HepG2 (cell line): Measurements from ENCODE around the gene PFN1. TPM values are rescaled to one million over a fixed set of nuclear protein-coding genes. Genes with fewer than 3 reads are reported as not detected.

Experiments used
- CBX2 ChIP-seq, 2 experiments: fragments of 200-600 bp in 1 of 2; sonication (generic); formaldehyde crosslinking in 1 of 2; IDR thresholded peaks; 2 replicates each; pipeline versions ENCODE4 v1.7.0 to v1.8.1; 2018 to 2022; ENCODE audit warnings: low read depth in 2 of 2, low read length in 1 of 2, mild to moderate bottlenecking in 1 of 2, missing genetic modification reagents in 1 of 2
- DNMT3B ChIP-seq: conservative IDR thresholded peaks from 2 replicates; pipeline ENCODE4 v1.6.1; 2016; ENCODE audit warnings: missing biosample characterization, control low read depth
- FOXA1 ChIP-seq, 2 experiments: fragments of 450-650 bp in 1 of 2; sonication (generic) in 1 of 2; formaldehyde crosslinking in 1 of 2; IDR thresholded peaks; 2 replicates each; pipeline versions ENCODE4 v1.4.0 to v1.6.1; 2016 to 2020; ENCODE audit warnings: missing genetic modification reagents in 1 of 2
- MED13 ChIP-seq: sonication (generic); formaldehyde crosslinking; IDR thresholded peaks from 2 replicates; pipeline ENCODE4 v1.5.0; 2020; ENCODE audit warnings: missing genetic modification reagents
- NPAS2 ChIP-seq: sonication (generic); formaldehyde crosslinking; IDR thresholded peaks from 2 replicates; pipeline ENCODE4 v1.8.0; 2022; ENCODE audit warnings: mild to moderate bottlenecking, missing genetic modification reagents, borderline replicate concordance
- RCOR2 ChIP-seq: IDR thresholded peaks from 2 replicates; pipeline ENCODE4 v1.6.1; 2016; ENCODE audit warnings: missing biosample characterization, missing genetic modification reagents
- U2AF1 ChIP-seq: fragments of 200-400 bp; formaldehyde crosslinking; optimal IDR thresholded peaks from 2 replicates; pipeline ENCODE3; 2017; ENCODE audit warnings: mild to moderate bottlenecking, low read depth, low read length
- ZFP1 ChIP-seq: IDR thresholded peaks from 2 replicates; pipeline ENCODE4 v1.6.1; 2016
- ZKSCAN8 ChIP-seq: IDR thresholded peaks from 2 replicates; pipeline ENCODE4 v1.6.1; 2016; ENCODE audit warnings: borderline replicate concordance, missing genetic modification reagents, missing compliant biosample characterization
- ZNF234 ChIP-seq: sonication (generic); formaldehyde crosslinking; conservative IDR thresholded peaks from 2 replicates; pipeline ENCODE4 v1.5.1; 2020; ENCODE audit warnings: mild to moderate bottlenecking, missing genetic modification reagents
- ZNF496 ChIP-seq: sonication (generic); formaldehyde crosslinking; IDR thresholded peaks from 2 replicates; pipeline ENCODE4 v1.8.1; 2023; ENCODE audit warnings: mild to moderate bottlenecking, moderate library complexity, missing genetic modification reagents; ENCODE audit not compliant: insufficient replicate concordance
- ZNF713 ChIP-seq: sonication (generic); formaldehyde crosslinking; IDR thresholded peaks from 2 replicates; pipeline ENCODE4 v1.4.0; 2020; ENCODE audit warnings: mild to moderate bottlenecking, missing genetic modification reagents
- ZNF747 ChIP-seq: sonication (generic); formaldehyde crosslinking; IDR thresholded peaks from 2 replicates; pipeline ENCODE4 v1.8.1; 2023; ENCODE audit warnings: missing genetic modification reagents, mild to moderate bottlenecking, borderline replicate concordance
- polyA plus RNA-seq, 8 experiments: library from polyadenylated mRNA; depleted of rRNA in 3 of 8; stranded (reverse) in 7 of 8; unstranded in 1 of 8; fragments of >200 nt; fragmentation: Illumina TruSeq in 4 of 8; extraction: Trizol in 4 of 8; gene quantifications; 2 replicates each; pipeline versions ENCODE4 v1.2.1 to v1.2.3, GENCODE V29; 2011 to 2016; ENCODE audit warnings: low read depth in 4 of 8, missing spikeins in 1 of 8, mixed read lengths in 1 of 8; ENCODE audit not compliant: insufficient read depth in 1 of 8
- total RNA-seq, 5 experiments: library from RNA; depleted of rRNA; stranded (reverse); fragments of >200 nt; fragmentation: Illumina TruSeq; extraction: Trizol; gene quantifications; 2 replicates each; pipeline ENCODE4 v1.2.3, GENCODE V29; 2016; ENCODE audit warnings: low read depth in 1 of 5
- TF ChIP-seq, protein P1 (sequence below), 2 experiments: sonication (generic) in 1 of 2; formaldehyde crosslinking in 1 of 2; IDR thresholded peaks; 2 replicates each; pipeline versions ENCODE4 v1.4.0 to v1.6.1; 2018 to 2020; ENCODE audit warnings: missing genetic modification reagents in 2 of 2, borderline replicate concordance in 1 of 2, low read depth in 1 of 2, mild to moderate bottlenecking in 1 of 2, missing biosample characterization in 1 of 2
- TF ChIP-seq, protein P2 (sequence below): sonication (generic); formaldehyde crosslinking; IDR thresholded peaks from 2 replicates; pipeline ENCODE4 v1.4.0; 2020; ENCODE audit warnings: missing genetic modification reagents, mild to moderate bottlenecking, borderline replicate concordance
- TF ChIP-seq, protein P3 (sequence below): sonication (generic); formaldehyde crosslinking; conservative IDR thresholded peaks from 2 replicates; pipeline ENCODE4 v1.8.0; 2022; ENCODE audit warnings: mild to moderate bottlenecking, moderate library complexity, missing genetic modification reagents
- TF ChIP-seq, protein P4 (sequence below): IDR thresholded peaks from 2 replicates; pipeline ENCODE4 v1.6.1; 2016; ENCODE audit warnings: mild to moderate bottlenecking
- TF ChIP-seq, protein P5 (sequence below): sonication (generic); formaldehyde crosslinking; IDR thresholded peaks from 2 replicates; pipeline ENCODE4 v1.8.1; 2022; ENCODE audit warnings: mild to moderate bottlenecking, missing genetic modification reagents

PFN1 gene
- total and polyA plus RNA-seq, 2 of the 13 experiments (the other 11 are each of a cell fraction or from before 2014, with no cell fraction given), result 494 to 613 TPM

DNA sequence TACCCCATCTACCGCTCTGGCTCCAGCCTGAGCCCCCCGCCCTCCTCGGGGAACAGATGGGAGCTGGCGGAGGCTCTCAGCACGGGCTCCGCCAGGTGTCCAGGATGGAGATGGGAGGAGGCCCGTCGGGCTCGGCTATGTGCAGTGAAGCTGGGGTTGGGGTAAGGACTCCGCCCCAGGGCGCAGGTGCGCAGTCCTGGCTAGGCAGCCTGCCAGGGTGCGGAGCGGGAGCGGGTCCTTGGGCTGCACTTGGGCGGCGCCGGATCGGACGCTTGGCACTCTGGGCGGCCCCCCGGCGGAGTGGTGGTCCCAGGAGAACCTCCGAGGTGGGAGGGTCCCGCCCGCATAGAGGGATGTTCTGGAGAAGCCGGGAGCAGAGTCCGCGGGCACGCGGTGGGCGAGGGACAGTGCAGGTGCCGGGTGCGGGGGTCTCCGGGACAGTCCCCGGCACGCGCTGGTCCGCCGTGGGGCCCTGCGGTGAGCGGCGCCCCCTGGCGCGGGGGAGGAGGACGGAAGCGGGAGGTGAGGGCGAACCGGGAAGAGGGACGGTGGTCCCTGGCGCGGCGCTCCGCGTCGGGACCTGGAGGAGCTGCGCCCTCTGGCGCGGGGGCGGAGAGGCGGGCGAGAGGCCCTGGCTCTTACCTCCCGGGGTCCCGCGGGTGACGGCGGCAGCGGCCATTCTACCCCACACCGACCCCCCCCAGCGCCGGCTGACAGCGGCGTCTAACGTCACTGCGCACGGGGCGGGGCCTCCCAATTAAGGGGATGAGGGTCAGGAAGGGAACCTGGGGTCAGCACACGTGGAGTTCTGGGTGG lies 38.8 kb upstream of the PFN1 start, which contains the start of gene CAMTA2 (continued):
- TF ChIP-seq, protein P1, sequence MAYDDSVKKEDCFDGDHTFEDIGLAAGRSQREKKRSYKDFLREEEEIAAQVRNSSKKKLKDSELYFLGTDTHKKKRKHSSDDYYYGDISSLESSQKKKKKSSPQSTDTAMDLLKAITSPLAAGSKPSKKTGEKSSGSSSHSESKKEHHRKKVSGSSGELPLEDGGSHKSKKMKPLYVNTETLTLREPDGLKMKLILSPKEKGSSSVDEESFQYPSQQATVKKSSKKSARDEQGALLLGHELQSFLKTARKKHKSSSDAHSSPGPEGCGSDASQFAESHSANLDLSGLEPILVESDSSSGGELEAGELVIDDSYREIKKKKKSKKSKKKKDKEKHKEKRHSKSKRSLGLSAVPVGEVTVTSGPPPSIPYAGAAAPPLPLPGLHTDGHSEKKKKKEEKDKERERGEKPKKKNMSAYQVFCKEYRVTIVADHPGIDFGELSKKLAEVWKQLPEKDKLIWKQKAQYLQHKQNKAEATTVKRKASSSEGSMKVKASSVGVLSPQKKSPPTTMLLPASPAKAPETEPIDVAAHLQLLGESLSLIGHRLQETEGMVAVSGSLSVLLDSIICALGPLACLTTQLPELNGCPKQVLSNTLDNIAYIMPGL (CRISPR knock-in tag; IDR thresholded peaks at IDR 0.05; ENCODE audit: borderline replicate concordance in 1 of 2, low read depth in 1 of 2), result peak; percentile 99
- TF ChIP-seq, protein P2, sequence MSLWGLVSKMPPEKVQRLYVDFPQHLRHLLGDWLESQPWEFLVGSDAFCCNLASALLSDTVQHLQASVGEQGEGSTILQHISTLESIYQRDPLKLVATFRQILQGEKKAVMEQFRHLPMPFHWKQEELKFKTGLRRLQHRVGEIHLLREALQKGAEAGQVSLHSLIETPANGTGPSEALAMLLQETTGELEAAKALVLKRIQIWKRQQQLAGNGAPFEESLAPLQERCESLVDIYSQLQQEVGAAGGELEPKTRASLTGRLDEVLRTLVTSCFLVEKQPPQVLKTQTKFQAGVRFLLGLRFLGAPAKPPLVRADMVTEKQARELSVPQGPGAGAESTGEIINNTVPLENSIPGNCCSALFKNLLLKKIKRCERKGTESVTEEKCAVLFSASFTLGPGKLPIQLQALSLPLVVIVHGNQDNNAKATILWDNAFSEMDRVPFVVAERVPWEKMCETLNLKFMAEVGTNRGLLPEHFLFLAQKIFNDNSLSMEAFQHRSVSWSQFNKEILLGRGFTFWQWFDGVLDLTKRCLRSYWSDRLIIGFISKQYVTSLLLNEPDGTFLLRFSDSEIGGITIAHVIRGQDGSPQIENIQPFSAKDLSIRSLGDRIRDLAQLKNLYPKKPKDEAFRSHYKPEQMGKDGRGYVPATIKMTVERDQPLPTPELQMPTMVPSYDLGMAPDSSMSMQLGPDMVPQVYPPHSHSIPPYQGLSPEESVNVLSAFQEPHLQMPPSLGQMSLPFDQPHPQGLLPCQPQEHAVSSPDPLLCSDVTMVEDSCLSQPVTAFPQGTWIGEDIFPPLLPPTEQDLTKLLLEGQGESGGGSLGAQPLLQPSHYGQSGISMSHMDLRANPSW (CRISPR knock-in tag), result no peak
- TF ChIP-seq NPAS2 (CRISPR knock-in tag) (no peak), DNMT3B (CRISPR knock-in tag) (no peak), MED13 (peak; percentile 68), FOXA1 (IDR thresholded peaks at IDR 0.05) (no peak), FOXA1 (CRISPR knock-in tag; IDR thresholded peaks at IDR 0.05) (no peak), RCOR2 (CRISPR knock-in tag) (no peak), ZNF713 (CRISPR knock-in tag) (no peak), U2AF1 (no peak), ZNF234 (peak; percentile 82; the same call in 1 of the 2 replicates), ZNF747 (CRISPR knock-in tag) (peak; percentile 50; the same call in 1 of the 2 replicates), ZKSCAN8 (CRISPR knock-in tag) (0 out of 2 replicates have a peak, but pooled peaks have one; percentile 24), CBX2 (IDR thresholded peaks at IDR 0.05; ENCODE audit: low read depth, low read length) (no peak), CBX2 (CRISPR knock-in tag; IDR thresholded peaks at IDR 0.05; ENCODE audit: low read depth) (0 out of 2 replicates have a peak, but pooled peaks have one; percentile 28), ZFP1 (CRISPR knock-in tag) (0 out of 2 replicates have a peak, but pooled peaks have one; percentile 21), ZNF496 (CRISPR knock-in tag) (no peak)
- TF ChIP-seq, protein P3, sequence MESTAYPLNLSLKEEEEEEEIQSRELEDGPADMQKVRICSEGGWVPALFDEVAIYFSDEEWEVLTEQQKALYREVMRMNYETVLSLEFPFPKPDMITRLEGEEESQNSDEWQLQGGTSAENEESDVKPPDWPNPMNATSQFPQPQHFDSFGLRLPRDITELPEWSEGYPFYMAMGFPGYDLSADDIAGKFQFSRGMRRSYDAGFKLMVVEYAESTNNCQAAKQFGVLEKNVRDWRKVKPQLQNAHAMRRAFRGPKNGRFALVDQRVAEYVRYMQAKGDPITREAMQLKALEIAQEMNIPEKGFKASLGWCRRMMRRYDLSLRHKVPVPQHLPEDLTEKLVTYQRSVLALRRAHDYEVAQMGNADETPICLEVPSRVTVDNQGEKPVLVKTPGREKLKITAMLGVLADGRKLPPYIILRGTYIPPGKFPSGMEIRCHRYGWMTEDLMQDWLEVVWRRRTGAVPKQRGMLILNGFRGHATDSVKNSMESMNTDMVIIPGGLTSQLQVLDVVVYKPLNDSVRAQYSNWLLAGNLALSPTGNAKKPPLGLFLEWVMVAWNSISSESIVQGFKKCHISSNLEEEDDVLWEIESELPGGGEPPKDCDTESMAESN (CRISPR knock-in tag), result peak; percentile 94
- TF ChIP-seq, protein P4, sequence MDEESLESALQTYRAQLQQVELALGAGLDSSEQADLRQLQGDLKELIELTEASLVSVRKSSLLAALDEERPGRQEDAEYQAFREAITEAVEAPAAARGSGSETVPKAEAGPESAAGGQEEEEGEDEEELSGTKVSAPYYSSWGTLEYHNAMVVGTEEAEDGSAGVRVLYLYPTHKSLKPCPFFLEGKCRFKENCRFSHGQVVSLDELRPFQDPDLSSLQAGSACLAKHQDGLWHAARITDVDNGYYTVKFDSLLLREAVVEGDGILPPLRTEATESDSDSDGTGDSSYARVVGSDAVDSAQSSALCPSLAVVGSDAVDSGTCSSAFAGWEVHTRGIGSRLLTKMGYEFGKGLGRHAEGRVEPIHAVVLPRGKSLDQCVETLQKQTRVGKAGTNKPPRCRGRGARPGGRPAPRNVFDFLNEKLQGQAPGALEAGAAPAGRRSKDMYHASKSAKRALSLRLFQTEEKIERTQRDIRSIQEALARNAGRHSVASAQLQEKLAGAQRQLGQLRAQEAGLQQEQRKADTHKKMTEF, result peak; percentile 93
- TF ChIP-seq, protein P5, sequence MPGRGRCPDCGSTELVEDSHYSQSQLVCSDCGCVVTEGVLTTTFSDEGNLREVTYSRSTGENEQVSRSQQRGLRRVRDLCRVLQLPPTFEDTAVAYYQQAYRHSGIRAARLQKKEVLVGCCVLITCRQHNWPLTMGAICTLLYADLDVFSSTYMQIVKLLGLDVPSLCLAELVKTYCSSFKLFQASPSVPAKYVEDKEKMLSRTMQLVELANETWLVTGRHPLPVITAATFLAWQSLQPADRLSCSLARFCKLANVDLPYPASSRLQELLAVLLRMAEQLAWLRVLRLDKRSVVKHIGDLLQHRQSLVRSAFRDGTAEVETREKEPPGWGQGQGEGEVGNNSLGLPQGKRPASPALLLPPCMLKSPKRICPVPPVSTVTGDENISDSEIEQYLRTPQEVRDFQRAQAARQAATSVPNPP (CRISPR knock-in tag), result 0 out of 2 replicates have a peak, but pooled peaks have one; percentile 22
